Activated naive CD8-positive, alpha-beta T cell treated with anti-CD3 and anti-CD28 coated beads, Interleukin-2, amount 50 U/mL, for 24 hours (primary cell): ENCODE results near the gene CAMK2G.

ENCODE experiments used
- ATAC-seq: fragments of 150-1000 bp; cut with Tn5 transposase; one replicate; pipeline ENCODE4 v1.10.0; 2021
- DNase-seq: peaks from one replicate; pipeline ENCODE4 v3.0.0; 2021
- H3K27ac Mint-ChIP-seq: one replicate; pipeline ENCODE4 v1.8.0; 2021; ENCODE audit warnings: mild to moderate bottlenecking, mixed read lengths
- H3K27me3 Mint-ChIP-seq: one replicate; pipeline ENCODE4 v1.8.0; 2021; ENCODE audit warnings: mixed read lengths
- H3K36me3 Mint-ChIP-seq: one replicate; pipeline ENCODE4 v1.8.0; 2021; ENCODE audit warnings: low read depth, mixed read lengths
- H3K4me1 Mint-ChIP-seq: one replicate; pipeline ENCODE4 v1.8.0; 2021; ENCODE audit warnings: mixed read lengths
- H3K4me3 Mint-ChIP-seq: one replicate; pipeline ENCODE4 v1.8.0; 2021; ENCODE audit warnings: mild to moderate bottlenecking, moderate library complexity, mixed read lengths
- H3K9me3 Mint-ChIP-seq: one replicate; pipeline ENCODE4 v1.8.0; 2021; ENCODE audit warnings: mixed read lengths

The CAMK2G gene

DNA sequence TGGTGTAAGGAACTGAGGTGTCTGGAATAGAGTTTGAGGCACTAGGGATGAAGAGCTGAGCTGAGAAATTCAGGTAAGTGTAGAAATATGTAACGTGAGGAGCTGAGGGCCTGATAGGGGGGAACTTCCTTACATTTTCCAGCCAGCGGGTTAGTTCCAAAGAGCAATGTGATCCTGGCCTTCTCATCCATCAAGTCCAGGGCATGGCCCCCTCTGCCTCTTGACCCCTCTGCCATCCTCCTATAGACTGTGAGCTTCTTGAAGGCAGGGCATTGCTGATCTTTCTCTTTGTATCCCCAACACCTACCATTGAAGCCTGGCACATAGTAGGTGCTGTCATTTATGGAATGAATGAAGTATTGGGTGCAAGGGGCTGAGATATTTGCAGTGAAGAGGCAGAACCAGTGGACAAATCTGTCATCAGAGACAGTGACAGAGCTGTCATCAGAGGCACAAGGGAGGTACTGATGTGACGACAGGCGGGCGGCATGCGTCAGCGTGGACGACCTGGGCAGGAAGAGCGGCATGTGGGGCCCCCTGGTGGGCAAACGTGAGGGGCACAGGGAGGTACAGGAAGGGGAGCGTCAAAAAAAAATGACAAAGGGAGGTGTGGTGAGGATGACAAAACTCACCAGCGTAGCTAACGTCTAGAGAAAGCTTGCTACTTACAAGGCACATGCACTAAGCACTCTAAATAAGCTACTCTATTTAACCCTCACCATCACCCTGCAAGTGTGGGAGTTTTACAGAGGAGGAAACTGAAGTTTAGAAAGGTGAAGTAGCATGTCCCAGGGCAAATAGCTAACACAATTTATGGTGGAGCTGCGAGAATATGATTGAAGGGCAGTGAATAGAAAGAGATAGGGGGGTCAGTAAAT lies 5.2 kb upstream of the CAMK2G start:
- peak; percentile 96 for ATAC-seq
- DNase-seq = peak; percentile 95
- peak overlapping the region; percentile 46 for H3K27ac Mint-ChIP-seq
- no peaks in the 10 kb centered on the region for H3K27me3 Mint-ChIP-seq
- peaks cover 39% of the 10 kb centered on the region for H3K4me1 Mint-ChIP-seq
- no peak overlapping the region for H3K4me3 Mint-ChIP-seq
- H3K9me3 Mint-ChIP-seq = no peaks in the 10 kb centered on the region
- no peaks in the 10 kb centered on the region for H3K36me3 Mint-ChIP-seq

- ATAC-seq (no peak), DNase-seq (no peak)
- Mint-ChIP-seq H3K27ac (no peak overlapping the region), H3K36me3 (no peaks in the 10 kb centered on the region), H3K4me1 (peaks cover 39% of the 10 kb centered on the region), H3K4me3 (no peak overlapping the region), H3K27me3 (no peaks in the 10 kb centered on the region), H3K9me3 (no peaks in the 10 kb centered on the region)
Observed at GRCh38 chr10:73878365-73878764, 4.0 kb upstream of the CAMK2G start.

GRCh38 chr10:73877533-73878160 lies 3.3 kb upstream of the CAMK2G start:
- H3K9me3 Mint-ChIP-seq = no peaks in the 10 kb centered on the region
- H3K4me3 Mint-ChIP-seq = no peak overlapping the region
- DNase-seq (no peak), ATAC-seq (no peak)
- no peak overlapping the region for H3K27ac Mint-ChIP-seq
- H3K27me3 Mint-ChIP-seq = no peaks in the 10 kb centered on the region
- peaks cover 1% of the 10 kb centered on the region for H3K36me3 Mint-ChIP-seq
- H3K4me1 Mint-ChIP-seq = peaks cover 47% of the 10 kb centered on the region

GRCh38 chr10:73876971-73877370 lies 2.6 kb upstream of the CAMK2G start:
- H3K27ac Mint-ChIP-seq = no peak overlapping the region
- DNase-seq = no peak
- ATAC-seq = no peak
- peaks cover 3% of the 10 kb centered on the region for H3K36me3 Mint-ChIP-seq
- no peaks in the 10 kb centered on the region for H3K9me3 Mint-ChIP-seq
- no peak overlapping the region for H3K4me3 Mint-ChIP-seq
- H3K4me1 Mint-ChIP-seq = peaks cover 53% of the 10 kb centered on the region
- no peaks in the 10 kb centered on the region for H3K27me3 Mint-ChIP-seq

- no peaks in the 10 kb centered on the region for H3K9me3 Mint-ChIP-seq
- peaks cover 4% of the 10 kb centered on the region for H3K36me3 Mint-ChIP-seq
- no peak for ATAC-seq
- no peak overlapping the region for H3K27ac Mint-ChIP-seq
- H3K4me3 Mint-ChIP-seq = no peak overlapping the region
- peaks cover 56% of the 10 kb centered on the region for H3K4me1 Mint-ChIP-seq
- H3K27me3 Mint-ChIP-seq = no peaks in the 10 kb centered on the region
- DNase-seq = no peak
Observed at GRCh38 chr10:73876566-73876965, 2.2 kb upstream of the CAMK2G start.

GRCh38 chr10:73876157-73876556 lies 1.8 kb upstream of the CAMK2G start:
- Mint-ChIP-seq H3K9me3 (no peaks in the 10 kb centered on the region), H3K27me3 (no peaks in the 10 kb centered on the region), H3K36me3 (peaks cover 4% of the 10 kb centered on the region), H3K4me1 (peaks cover 59% of the 10 kb centered on the region), H3K4me3 (no peak overlapping the region), H3K27ac (no peak overlapping the region)
- ATAC-seq = no peak
- DNase-seq = no peak

GRCh38 chr10:73875139-73875475 lies 752 bp upstream of the CAMK2G start:
- Mint-ChIP-seq H3K4me1 (peaks cover 68% of the 10 kb centered on the region), H3K36me3 (peaks cover 8% of the 10 kb centered on the region), H3K27ac (peak overlapping the region; percentile 28), H3K4me3 (peak overlapping the region; percentile 79), H3K9me3 (no peaks in the 10 kb centered on the region), H3K27me3 (no peaks in the 10 kb centered on the region)
- DNase-seq (no peak), ATAC-seq (peak; percentile 34)

GRCh38 chr10:73873838-73874215 lies 528 bp downstream of the CAMK2G start:
- Mint-ChIP-seq H3K36me3 (peaks cover 8% of the 10 kb centered on the region), H3K4me1 (peaks cover 57% of the 10 kb centered on the region)
- no peak for ATAC-seq

DNA sequence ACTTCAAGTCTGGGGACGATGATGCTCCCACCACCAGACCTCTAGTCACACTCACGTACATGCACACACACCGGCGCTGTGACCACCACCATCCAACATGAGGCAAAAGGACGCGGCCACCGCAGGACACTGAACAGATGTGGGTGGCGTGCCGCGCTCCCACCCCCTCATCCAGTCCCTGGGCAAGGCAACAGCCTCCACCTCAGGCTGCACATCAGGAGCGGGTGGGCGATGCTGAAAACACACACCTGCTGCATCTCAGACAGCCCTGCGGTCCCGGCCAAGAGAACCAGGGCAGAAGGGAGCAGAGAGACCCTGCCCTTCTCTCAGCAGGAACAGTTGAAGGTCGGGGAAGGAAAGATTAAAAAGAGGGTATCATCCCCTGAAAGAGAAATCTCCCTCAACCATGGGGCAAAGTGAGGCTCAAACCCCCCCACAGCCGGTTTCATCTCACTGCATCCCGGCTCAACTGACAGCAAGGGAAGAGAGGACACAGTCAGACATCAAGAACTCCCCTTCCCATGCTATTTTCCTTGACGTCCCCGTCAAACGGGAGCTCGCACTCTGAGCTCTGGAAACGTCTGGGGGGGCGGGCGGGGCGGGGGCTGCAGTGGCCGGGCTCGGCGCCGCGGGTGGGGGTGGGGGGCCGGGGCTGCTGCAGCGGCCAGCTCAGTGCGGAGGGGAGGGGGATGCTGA lies 1.1 kb downstream of the CAMK2G start:
- peaks cover 57% of the 10 kb centered on the region for H3K4me1 Mint-ChIP-seq
- H3K36me3 Mint-ChIP-seq = peaks cover 8% of the 10 kb centered on the region
- H3K9me3 Mint-ChIP-seq = no peaks in the 10 kb centered on the region
- ATAC-seq (no peak), DNase-seq (no peak)
- H3K27me3 Mint-ChIP-seq = no peaks in the 10 kb centered on the region
- H3K4me3 Mint-ChIP-seq = peak overlapping the region; percentile 81
- H3K27ac Mint-ChIP-seq = peak overlapping the region; percentile 73

More at GRCh38 chr10:73873838-73874215, 528 bp downstream of the CAMK2G start:
- H3K9me3 Mint-ChIP-seq = no peaks in the 10 kb centered on the region
- no peak for DNase-seq
- H3K4me3 Mint-ChIP-seq = no peak overlapping the region
- no peaks in the 10 kb centered on the region for H3K27me3 Mint-ChIP-seq
- no peak overlapping the region for H3K27ac Mint-ChIP-seq

DNA sequence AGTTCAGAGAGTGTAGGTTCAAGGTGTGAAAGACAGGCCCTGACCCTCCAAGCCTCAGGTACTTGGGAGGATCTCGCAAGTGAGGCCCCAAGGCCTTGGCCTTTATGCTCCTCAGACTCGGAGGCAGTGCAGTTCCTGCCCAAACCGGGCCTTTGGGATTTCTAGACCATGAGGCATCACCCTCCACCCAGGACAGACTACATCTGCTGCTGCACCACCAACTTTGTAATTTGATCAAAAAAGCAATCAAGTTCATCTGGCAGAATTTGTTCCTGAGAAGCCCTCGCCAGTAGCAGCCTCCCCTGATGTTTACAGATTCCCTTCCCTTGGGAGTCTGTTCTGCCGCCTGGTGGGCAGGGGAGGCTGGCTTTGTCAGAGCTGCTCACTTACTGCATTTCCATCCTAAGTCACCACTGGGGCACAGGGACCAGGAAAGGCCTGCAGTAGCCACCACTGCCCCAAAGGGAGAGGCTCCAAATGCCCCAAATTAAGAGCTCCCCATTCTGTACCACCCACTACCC lies 2.1 kb downstream of the CAMK2G start:
- Mint-ChIP-seq H3K36me3 (peaks cover 8% of the 10 kb centered on the region), H3K4me3 (peak overlapping the region; percentile 81), H3K9me3 (no peaks in the 10 kb centered on the region), H3K27ac (peak overlapping the region; percentile 73), H3K4me1 (peaks cover 52% of the 10 kb centered on the region), H3K27me3 (no peaks in the 10 kb centered on the region)
- DNase-seq (no peak), ATAC-seq (no peak)

GRCh38 chr10:73871295-73872189 lies 2.8 kb downstream of the CAMK2G start:
- ATAC-seq (no peak), DNase-seq (no peak)
- peaks cover 8% of the 10 kb centered on the region for H3K36me3 Mint-ChIP-seq
- peaks cover 52% of the 10 kb centered on the region for H3K4me1 Mint-ChIP-seq
- peak overlapping the region; percentile 27 for H3K27ac Mint-ChIP-seq
- no peaks in the 10 kb centered on the region for H3K9me3 Mint-ChIP-seq
- H3K4me3 Mint-ChIP-seq = no peak overlapping the region
- no peaks in the 10 kb centered on the region for H3K27me3 Mint-ChIP-seq

DNA sequence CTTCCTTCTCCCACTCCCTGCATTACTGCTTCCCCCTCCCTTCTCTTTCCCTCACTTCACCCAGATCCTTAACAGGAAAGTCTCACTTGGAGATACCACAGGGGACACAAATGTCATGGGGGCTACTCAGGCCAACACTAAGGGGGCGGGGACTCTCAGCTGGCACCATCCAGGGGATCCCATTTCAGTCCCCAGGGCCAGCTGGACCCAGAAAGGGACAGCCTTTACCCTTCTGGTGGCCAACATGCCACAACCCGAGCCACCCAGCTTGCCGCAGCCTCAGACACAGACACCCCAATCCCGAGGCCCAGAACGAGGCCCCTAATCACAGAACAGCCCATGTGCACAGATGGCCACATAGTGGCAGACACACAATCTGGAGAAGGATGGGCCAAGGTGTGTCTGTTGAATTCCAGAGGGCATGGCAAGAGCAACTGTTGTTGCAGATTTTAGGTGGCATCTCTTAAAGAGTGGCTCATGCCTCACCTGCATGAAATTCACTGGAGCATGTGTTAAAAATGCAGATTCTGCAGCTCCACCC lies 5.6 kb downstream of the CAMK2G start:
- Mint-ChIP-seq H3K27ac (peak overlapping the region; percentile 7), H3K4me1 (peaks cover 65% of the 10 kb centered on the region), H3K36me3 (peaks cover 14% of the 10 kb centered on the region), H3K27me3 (no peaks in the 10 kb centered on the region), H3K9me3 (no peaks in the 10 kb centered on the region), H3K4me3 (no peak overlapping the region)
- ATAC-seq (no peak), DNase-seq (no peak)

GRCh38 chr10:73867871-73868631 lies 6.3 kb downstream of the CAMK2G start:
- H3K27me3 Mint-ChIP-seq = no peaks in the 10 kb centered on the region
- H3K4me3 Mint-ChIP-seq = no peak overlapping the region
- ATAC-seq (no peak), DNase-seq (no peak)
- peaks cover 14% of the 10 kb centered on the region for H3K36me3 Mint-ChIP-seq
- peak overlapping the region; percentile 7 for H3K27ac Mint-ChIP-seq
- no peaks in the 10 kb centered on the region for H3K9me3 Mint-ChIP-seq
- H3K4me1 Mint-ChIP-seq = peaks cover 68% of the 10 kb centered on the region
